ENCODE data around the gene ITFG2. TPM values are rescaled to one million over a fixed set of nuclear protein-coding genes. Genes with fewer than 3 reads are reported as not detected.

The ITFG2 gene
- total RNA-seq (2021; ENCODE audit: unreplicated experiment) (24.6 TPM), Bru-seq, nascent RNA (percentile 80 among the genes with signal in this experiment), BruChase-seq, experiment 1, labeled RNA remaining after a 6-hour chase (percentile 78 among the genes with signal in this experiment), BruChase-seq, experiment 2, labeled RNA remaining after a 2-hour chase (percentile 82 among the genes with signal in this experiment)
- polyA plus RNA-seq (2012), result 25.9 and 27.9 TPM in 2 replicates
- long read RNA-seq, transcript ITFG2-201 (12 exons, 2,361 nt), result major isoform, 13 of 41 reads
- long read RNA-seq, partial matches to known transcripts, result 3 of 41 reads
- long read RNA-seq, other reads (novel, unspliced or antisense), result 22 of 41 reads

GRCh38 chr12:2812290-2813213, at the start of gene ITFG2:
TSS of gene ITFG2 (plus strand) at chr12:2812668. CDS start at chr12:2812761, 93 bp downstream.
- CTCF ChIA-PET, result interaction anchor here (1.1 to 1.9 kb wide), 6 partner anchors 10 to 130 kb away, joined by 3 to 6 read pairs (median 3); partner anchors contain the start of genes FOXM1 and RHNO1
- H3K4me3 ChIP-seq (replicated peaks in 1 of 2; ENCODE audit: low read depth in 1 of 2, low read length in 2 of 2), result peak within 1 kb of the TSS; percentile 77 to 89
- peaks cover 5 to 18% of the 10 kb centered on the region in 2 experiments for H3K4me1 ChIP-seq (ENCODE audit: control insufficient read depth in 1 of 2, insufficient read depth in 2 of 2, low read length in 2 of 2)
- peaks cover 28% of the 10 kb centered on the region for H3K79me2 ChIP-seq (ENCODE audit: insufficient read depth, low read length)
- peak within 1 kb of the TSS; percentile 97 for H3K4me2 ChIP-seq (ENCODE audit: low read length)
- RAD21 ChIA-PET (ENCODE audit: low non-redundant PET in 1 of 2, low total read pairs in 2 of 2, uncharacterized antibody in 2 of 2, unreplicated experiment in 2 of 2), result no interaction called here
- DNase-seq (ENCODE audit: low read depth, low spot score), result peak; percentile 97
- H3K27me3 ChIP-seq (ENCODE audit: insufficient read depth, low read length), result no peaks in the 10 kb centered on the region
- intact Hi-C loops (cut with micrococcal nuclease), result loop anchor here (1.0 kb wide), 1 partner anchor 73 kb away; no protein-coding TSS in a partner anchor
- POLR2A ChIA-PET, result interaction anchor here (2.1 kb wide), 1 partner anchor 17 kb away, joined by 6 read pairs; the partner anchor contains the start of gene FKBP4
- no peaks in the 10 kb centered on the region for H4K20me1 ChIP-seq (ENCODE audit: insufficient read depth)
- H2AFZ ChIP-seq (ENCODE audit: low read depth, low read length, poor library complexity, severe bottlenecking), result no peak within 1 kb of the TSS
- peaks cover 3% of the 10 kb centered on the region in 2 experiments; a peak in 2 of 4 replicates for H3K36me3 ChIP-seq (ENCODE audit: control insufficient read depth in 1 of 2, insufficient read depth in 2 of 2, low read length in 2 of 2)
- no peaks in the 10 kb centered on the region for H3K9me2 ChIP-seq (ENCODE audit: insufficient read depth)
- TSS peak; percentile 77 for BruUV-seq (replicated peaks)
- H3K27ac ChIP-seq (ENCODE audit: low read depth, low read length), result peak within 1 kb of the TSS; percentile 74
- no peaks in the 10 kb centered on the region for H3K9me3 ChIP-seq (ENCODE audit: control insufficient read depth in 1 of 2, insufficient read depth in 1 of 2, low read depth in 1 of 2, low read length in 2 of 2)
- H3K9ac ChIP-seq (ENCODE audit: low read length), result peak within 1 kb of the TSS; percentile 93
- peak; percentile 96 for ATAC-seq
- TF ChIP-seq TCF7L2 (IDR thresholded peaks at IDR 0.05; ENCODE audit: borderline replicate concordance, extremely low read depth, insufficient read depth, insufficient read length) (peak; percentile 61), ATF3 (IDR thresholded peaks at IDR 0.05) (no peak), CBX3 (IDR thresholded peaks at IDR 0.05; ENCODE audit: low read depth) (peak; percentile 71), POLR2A (IDR thresholded peaks at IDR 0.05; ENCODE audit: borderline replicate concordance, extremely low read depth, insufficient read depth, insufficient read length) (peak; percentile 96), ZNF274 (IDR thresholded peaks at IDR 0.05; ENCODE audit: low read depth, low read length) (no peak), SIN3A (IDR thresholded peaks at IDR 0.05; ENCODE audit: low read depth) (peak; percentile 88), EZH2phosphoT487 (IDR thresholded peaks at IDR 0.05; ENCODE audit: borderline replicate concordance) (no peak), EZH2 (IDR thresholded peaks at IDR 0.05) (no peak), CTCF (IDR thresholded peaks at IDR 0.05 in 2 of 3, conservative IDR thresholded peaks at IDR 0.05 in 1 of 3; ENCODE audit: borderline replicate concordance in 1 of 3, insufficient read depth in 1 of 3, low read depth in 2 of 3, low read length in 2 of 3) (no peak), POLR2AphosphoS5 (IDR thresholded peaks at IDR 0.05; ENCODE audit: low read depth, low read length) (peak; percentile 95), JUND (IDR thresholded peaks at IDR 0.05) (no peak), YY1 (IDR thresholded peaks at IDR 0.05; ENCODE audit: extremely low read depth, insufficient replicate concordance, low read depth, low read length) (peak; percentile 54), SRF (IDR thresholded peaks at IDR 0.05; ENCODE audit: low read depth) (peak; percentile 85), FOSL1 (IDR thresholded peaks at IDR 0.05; ENCODE audit: low read depth) (no peak), MAX (IDR thresholded peaks at IDR 0.05) (peak; percentile 97), ELF1 (IDR thresholded peaks at IDR 0.05; ENCODE audit: borderline replicate concordance, low read depth) (peak; percentile 74), REST (IDR thresholded peaks at IDR 0.05; ENCODE audit: low read depth) (no peak)

All from HCT116 (cell line).